Effector CD4-positive, alpha-beta T cell (primary cell): ENCODE results near the gene CIDEC.

ENCODE experiments used
- DNase-seq: peaks from one replicate; pipeline ENCODE4 v3.0.0-alpha.2; 2020

Gene CIDEC

DNA sequence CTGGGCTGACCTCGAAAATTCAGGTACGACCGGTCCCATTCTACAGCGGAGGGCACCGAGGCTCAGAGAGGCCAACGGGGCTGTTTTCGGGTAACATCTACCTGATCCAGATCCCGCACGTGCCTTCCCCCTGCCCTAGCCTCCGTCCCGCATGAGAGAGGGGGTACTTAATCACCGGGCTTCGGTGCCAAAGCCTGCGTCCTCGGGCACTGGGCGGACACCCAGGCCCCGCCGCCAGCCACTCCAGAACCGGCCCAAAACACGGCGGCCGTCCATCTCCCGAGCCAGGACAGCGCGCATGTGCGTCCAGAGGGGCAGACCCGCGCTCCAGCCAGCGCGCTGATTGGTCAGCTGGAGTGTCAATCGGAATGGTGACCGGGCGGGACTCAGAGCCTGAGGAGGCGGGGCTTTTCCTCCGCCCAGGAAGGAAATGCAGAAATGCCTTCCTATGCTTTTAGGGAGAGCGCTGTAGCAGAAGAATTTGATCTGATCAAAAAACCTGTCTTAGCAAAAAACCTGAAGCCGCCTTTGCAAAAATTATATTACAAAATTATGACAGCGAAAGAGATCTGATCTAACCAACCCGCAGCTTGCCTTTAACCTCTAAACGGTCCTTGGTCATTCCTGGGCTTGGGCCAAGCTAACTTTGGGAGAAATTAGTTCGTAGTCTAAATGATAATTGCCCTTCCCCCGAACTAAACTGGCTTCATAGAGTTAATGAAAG lies 36.2 kb downstream of the CIDEC start, which contains the start of gene RPUSD3:
Gene RPUSD3 (minus strand): TSS at position 294 of the 724 bp plus-strand sequence. CDS start 18 bp downstream, at position 276.
- peak; percentile 98 for DNase-seq

DNA sequence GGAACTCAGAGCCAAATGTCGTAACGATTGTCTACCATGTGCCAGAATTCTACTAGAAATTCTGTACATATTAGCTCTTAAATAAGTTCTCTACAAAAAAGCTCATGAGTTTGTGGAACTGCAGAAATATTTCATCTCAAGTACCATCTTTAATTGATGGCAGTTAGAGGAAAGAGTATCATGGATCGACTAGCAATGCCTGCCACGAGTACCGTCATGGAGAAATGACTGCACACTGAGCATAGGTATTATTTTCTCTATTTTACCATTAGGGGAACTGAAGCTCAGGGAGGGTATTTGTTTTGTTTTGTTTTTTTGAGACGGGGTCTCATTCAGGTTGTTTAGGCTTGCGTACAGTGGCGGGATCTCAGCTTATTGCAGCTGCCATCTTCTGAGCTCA lies 39.0 kb downstream of the CIDEC start:
- DNase-seq: no peak

DNA sequence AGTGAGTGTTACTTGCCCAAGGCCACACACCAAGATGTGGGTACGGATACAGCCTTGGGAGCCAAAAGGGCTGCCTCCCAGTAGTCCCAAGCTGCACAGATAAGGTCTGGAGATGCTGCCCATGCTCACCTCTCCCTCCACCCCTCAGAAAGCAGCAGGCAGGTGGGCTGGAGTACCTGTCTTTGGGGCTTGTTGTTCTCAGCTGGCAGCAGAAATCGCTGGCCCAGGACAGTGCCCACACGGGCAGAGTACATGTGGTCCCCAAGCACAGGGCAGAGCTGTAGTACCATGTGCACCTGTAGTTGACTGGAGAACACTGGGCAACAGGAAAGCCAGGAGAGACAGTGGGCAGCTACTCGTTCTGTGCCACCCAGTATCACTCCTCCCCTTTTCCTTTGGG lies 41.2 kb downstream of the CIDEC start:
- no peak for DNase-seq

DNA sequence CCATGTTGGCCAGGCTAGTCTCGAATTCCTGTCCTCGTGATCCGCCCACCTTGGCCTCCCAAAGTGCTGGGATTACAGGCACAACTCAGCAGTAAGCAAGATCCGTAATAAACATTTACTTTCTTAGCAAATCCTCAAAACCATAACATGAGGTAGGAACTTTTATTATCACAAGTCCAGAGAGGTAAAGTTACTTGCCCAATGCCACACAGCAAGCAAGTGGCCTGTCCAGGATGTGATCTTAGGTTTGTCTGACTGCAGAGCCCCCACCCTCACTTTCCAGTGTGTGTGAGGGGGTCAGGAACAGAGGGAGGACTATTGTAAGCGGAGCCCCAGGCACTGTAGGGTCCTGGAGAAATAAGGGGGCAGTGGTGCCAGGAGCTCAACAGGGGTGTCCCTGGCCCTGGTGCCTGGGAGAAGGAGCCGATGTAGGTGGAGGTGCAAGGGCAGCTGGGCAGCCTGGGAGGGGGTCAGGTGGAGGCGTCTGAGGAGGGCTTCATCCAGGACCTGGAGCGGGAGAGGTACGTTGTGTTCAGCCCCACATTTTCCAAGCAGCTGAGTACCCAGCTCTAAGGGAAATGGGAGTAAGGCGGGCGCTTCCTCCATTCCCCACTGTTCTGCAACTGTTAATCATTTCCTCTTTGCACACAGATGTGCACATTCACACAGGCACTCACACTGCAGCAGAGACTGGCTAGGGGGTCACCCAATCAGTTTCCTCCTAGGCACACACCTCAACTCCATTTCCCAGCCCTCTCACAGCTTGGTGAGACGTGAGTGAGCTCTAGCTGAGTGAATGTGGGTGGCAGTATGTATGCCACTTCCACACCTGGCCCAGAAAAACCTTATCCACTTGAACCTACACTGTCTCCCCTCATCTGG lies 42.1 kb downstream of the CIDEC start:
- DNase-seq: no peak

DNA sequence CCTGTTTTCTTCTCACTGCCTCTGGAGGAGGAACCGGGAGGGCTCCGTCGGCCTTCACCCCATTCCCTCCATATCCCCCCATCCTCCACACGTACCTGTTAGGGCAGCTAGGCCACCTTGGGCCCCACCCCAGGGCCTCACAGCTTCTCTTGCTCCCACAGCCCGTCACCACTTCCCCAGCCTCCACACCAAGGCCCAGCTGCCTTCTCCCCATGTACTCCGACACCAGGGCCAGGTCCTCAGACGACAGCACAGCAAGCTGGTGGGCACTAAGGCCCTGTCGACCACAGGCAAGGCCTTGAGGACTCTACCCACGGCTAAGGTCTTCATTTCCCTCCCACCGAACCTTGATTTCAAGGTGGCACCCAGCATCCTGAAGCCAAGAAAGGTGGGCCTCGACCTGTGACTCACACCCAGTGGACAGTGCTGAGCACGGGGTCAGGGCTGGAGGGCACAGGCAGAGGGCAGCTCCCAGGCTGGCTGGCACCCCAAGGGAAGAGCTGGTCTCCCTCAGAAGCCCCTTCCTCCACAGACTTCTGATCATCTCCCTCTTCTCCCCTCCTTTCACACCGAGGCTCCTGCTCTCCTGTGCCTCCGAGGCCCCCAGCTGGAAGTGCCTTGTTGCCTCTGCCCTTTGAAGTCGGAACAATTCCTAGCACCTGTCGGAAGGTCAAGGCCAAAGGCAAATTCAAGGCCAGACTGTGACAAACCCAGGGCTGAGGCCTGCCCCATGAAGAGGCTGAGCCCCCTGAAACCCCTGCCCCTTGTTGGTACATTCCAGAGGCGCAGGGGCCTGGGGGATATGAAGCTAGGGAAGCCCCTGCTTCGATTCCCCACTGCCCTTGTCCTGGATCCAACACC lies 45.3 kb downstream of the CIDEC start:
- no peak for DNase-seq

DNA sequence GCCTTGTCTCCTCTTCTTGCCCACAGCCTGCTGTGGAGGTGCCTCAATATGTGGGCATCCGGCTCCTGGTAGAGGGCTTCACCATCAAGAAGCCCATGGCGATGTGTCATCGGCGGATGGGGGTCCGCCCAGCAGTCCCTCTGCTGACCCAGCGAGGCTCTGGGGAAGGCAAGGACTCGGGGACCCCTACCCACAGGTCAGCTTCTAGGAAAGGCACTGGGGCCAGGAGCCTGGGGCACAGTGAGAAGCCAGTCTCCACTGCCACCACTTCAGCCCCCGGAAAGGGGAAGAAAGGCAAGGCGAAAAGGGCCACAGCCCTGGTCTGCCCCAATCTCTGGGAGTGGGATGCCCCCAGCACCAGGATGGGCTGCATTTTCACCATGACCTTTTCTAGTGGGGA lies 47.0 kb downstream of the CIDEC start:
- no peak for DNase-seq

DNA sequence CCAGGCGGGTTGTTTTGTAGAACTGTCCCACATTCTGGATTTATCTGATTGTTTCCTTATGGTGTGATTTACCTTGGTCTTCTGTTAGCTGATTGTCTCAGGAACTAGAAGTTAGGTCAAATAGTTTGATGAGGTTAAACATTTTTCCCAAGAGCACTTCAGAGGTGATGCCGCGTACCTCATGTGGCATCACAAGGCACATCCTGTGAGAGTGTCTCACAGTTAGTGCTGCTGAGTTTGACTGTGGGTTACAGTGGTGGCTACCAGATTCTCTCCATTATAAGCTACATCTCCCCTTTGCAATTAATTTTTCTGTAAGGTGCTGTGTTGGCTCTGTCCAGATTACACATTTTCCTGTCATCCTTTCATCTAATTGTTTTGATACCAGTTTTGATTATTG lies 48.8 kb downstream of the CIDEC start:
- no peak for DNase-seq

DNA sequence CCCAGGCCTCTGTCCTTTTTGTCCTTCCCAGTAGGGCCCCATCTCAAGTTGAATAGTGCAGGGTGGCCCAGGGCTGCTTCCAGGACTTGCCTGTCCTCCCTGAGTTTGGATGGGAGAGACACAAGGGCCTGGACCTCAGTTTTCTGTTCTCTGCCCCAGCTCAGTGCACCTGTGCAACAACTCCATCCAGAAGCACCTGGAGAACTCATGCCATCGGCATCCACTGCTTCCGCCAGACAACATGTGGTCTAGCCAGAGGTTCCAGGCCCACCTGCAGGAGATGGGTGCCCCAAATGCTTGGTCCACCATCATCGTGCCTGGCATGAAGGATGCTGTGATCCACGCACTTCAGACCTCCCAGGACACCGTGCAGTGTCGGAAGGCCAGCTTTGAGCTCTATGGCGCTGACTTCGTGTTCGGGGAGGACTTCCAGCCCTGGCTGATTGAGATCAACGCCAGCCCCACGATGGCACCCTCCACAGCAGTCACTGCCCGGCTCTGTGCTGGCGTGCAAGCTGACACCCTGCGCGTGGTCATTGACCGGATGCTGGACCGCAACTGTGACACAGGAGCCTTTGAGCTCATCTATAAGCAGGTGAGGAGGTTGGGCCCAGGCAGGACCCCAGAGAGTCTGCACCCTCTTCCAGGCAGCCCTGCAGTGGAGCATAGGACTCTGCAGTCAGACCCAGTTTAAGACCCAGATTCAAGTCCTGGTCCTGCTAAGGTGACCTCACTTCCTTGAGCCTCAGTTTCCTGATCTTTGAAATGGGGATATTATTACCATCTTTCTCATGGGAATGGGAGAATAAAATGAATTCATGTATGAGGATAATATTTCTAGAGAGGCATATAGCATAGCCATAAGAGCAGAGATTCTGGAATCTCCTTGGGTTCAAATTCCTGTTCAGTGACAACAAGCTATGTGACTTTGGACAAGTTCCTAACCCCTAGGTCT lies 51.0 kb downstream of the CIDEC start:
- DNase-seq: no peak

DNA sequence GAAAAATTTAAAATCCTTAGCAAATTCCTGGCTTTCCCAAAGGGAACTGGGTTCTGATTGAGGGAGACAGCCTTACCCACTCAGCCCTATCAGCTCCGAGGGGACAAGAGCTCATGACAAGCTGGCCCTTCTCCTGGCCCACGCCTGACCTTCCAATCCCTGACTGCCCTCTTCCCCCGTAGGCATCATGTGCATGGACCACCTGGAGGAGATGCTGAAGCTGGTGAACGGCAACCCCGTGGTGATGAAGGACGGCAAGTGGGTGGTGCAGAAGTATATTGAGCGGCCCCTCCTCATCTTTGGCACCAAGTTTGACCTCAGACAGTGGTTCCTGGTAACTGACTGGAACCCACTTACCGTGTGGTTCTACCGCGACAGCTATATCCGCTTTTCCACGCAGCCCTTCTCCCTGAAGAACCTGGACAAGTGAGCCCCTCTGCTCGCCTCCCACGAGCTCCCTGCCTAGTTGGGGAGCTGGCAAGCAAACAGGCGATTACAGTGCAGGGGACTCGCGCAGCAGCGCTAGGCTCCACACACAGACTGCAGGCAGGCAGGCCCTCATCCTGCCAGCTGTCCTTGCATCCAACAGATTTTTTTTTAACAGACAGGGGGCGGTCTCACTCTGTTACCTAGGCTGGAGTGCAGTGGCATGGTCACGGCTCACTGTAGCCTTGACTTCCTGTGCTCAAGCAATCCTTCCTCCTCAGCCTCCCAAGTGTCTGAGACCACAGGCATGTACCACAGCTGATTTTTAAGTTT lies 53.1 kb downstream of the CIDEC start:
- no peak for DNase-seq

DNA sequence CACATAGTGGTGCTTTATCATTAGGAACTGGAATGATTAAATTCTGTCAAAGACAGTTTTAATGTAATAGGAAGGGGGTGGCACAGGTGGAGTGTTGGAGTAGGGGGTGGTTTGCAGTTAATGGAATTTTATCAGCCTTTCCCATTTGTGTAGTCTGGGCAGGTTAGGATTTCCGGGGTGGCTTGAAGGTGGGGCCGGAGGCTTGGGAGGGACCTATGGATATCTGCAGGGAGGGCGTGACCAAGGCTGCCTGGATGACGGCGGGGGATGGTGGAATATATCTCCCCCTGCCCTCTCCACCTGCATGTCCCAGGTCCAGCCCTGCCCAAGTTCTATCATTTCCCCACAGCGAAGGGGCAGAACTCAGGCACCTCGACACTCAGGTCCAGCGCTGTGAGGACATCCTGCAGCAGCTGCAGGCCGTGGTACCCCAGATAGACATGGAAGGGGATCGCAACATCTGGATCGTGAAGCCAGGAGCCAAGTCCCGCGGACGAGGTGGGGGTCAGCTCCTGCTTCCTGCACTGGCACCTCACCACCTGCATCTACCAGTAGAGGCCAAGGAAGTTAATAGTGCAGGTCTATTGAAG lies 54.5 kb downstream of the CIDEC start:
- no peak for DNase-seq

DNA sequence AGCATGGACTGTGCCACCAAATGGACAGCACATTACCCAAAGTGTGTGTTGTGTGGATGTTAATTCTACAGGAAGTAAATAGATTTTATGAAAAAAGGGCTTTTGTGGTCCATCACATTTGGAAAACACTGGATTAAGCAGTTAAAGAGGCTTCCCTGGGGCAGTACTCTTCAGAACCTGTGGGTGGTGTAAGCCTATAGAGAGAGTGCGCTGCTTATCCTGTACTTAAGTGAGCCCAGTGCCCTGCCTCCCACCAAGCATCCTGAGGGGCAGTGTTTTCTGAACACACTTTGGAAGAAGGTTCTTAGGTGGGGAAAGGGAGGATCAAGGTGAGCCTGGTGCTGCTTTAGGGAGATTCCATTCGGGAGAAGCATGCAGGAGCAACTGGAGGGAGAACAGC lies 59.1 kb downstream of the CIDEC start:
- DNase-seq: no peak

DNA sequence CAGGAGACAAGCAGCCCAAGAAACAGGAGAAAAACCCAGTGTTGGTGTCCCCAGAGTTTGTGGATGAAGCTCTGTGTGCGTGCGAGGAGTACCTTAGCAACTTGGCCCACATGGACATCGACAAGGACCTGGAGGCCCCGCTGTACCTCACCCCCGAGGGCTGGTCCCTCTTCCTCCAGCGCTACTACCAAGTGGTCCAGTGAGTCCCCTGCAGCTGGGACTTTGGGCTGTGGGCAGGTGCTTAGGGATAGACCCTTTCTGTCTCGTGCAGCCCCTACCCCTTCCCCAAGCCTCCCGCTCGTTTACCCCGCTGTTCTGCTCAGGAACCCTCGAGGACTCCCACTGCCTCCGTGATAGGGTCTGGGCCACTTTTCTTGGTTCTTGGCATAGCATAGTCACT lies 59.5 kb downstream of the CIDEC start:
- no peak for DNase-seq

DNA sequence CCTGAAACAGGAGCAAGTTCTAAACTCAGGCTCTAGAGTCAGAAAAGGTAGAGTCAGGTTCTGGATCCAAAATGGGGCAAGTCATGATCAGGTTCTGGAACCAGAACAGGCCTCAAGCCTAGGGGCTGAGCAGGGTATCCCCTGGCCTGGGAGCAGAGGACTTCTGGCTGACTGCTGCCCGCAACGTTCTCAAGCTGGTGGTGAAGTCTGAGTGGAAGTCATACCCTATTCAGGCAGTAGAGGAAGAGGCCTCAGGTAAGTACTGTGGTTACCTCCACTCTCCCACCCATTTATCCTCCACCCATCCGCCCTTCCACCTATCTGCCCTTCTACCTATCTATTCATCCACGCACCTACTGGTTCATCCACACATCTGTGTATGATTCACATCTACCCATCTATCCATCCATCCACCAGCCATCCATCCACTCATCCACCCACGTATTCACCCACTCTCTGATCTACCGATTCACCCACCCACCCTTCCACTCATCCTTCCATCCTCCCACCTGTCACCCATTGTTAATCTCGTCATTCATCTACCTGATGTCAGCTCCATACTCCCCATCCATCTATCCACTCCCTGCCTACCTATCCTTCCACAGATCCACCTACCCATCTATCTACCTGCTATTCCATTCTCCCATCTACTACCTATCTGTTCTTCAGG lies 61.3 kb downstream of the CIDEC start:
- no peak for DNase-seq

DNA sequence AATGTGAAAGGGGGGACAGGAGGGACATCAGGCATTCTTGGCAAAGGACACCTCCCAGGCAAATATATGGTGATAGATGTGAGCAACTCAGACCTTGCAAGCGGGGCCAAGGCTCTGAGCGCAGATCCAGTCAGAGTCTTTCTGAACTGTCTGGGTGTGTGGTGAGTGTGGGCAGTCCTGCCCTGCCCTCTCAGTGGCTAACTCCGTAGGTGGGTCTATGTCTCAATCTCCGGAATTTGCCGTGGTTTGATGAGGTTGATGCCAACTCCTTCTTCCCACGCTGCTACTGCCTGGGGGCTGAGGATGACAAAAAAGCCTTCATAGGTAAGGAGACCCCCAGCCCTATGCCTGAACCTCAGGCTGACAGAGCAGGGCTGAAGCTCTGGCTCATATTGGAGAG lies 62.6 kb downstream of the CIDEC start:
- no peak for DNase-seq
